Measurements from ENCODE around the gene PARD3B.

DNA sequence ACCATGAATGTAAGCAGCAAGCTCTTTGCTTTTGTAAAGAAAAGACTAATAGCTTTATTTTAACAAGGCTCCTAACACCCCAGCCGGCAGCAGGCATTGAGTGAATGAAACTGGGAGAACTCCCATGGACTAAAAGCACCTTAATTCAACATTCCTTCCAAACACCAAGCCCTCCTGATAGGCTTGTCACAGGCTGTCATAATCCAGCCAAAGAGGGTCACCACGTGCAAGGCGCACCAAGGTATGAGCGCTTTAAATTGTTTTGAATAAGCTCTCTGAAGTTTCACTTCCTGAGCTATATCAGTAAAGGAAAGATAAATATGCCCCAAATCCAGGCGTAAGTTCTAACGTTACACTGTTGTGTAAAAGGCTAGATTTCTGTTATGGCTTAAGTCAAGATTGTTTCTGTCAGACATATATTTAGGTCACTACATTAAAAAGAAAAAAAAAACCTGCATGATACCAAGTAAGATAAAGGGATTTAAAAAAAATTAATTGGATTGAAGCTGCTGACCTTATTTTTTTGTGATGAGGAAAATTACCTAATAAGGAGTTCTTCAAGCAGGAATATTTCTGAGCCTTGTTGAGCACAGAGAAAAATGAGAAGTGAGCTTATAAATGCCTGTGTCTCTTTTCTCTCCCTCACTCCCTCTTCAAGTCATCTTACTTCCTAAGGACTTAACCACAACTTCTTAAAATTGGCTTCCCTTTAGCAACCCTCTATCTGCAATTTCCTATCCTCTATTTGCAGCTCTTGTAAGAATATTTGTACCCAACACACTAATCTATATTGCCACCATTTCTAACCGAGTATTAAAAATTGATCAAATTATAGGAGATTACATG lies 1000.9 kb downstream of the PARD3B start:
- TF ChIP-seq, protein P1, sequence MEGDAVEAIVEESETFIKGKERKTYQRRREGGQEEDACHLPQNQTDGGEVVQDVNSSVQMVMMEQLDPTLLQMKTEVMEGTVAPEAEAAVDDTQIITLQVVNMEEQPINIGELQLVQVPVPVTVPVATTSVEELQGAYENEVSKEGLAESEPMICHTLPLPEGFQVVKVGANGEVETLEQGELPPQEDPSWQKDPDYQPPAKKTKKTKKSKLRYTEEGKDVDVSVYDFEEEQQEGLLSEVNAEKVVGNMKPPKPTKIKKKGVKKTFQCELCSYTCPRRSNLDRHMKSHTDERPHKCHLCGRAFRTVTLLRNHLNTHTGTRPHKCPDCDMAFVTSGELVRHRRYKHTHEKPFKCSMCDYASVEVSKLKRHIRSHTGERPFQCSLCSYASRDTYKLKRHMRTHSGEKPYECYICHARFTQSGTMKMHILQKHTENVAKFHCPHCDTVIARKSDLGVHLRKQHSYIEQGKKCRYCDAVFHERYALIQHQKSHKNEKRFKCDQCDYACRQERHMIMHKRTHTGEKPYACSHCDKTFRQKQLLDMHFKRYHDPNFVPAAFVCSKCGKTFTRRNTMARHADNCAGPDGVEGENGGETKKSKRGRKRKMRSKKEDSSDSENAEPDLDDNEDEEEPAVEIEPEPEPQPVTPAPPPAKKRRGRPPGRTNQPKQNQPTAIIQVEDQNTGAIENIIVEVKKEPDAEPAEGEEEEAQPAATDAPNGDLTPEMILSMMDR (IDR thresholded peaks at IDR 0.05), result no peak
- TF ChIP-seq POLR2A (IDR thresholded peaks at IDR 0.05), result no peak
